HG02678 (cell line): Measurements from ENCODE around the gene ZMPSTE24.
A peak's percentile ranks its signal among the peaks of the same experiment; 100 is the strongest.
"Not testable (repeated sequence)": the region's sequence is repeated elsewhere in the genome, so short reads cannot be mapped to it uniquely, and the experiment has no call there.

ENCODE experiments used
- ATAC-seq: cut with Tn5 transposase; IDR thresholded peaks from one replicate; pipeline ENCODE4 v1.9.1; 2021; ENCODE audit warnings: mild to moderate bottlenecking, moderate library complexity; ENCODE audit not compliant: unreplicated experiment

ZMPSTE24 gene

DNA sequence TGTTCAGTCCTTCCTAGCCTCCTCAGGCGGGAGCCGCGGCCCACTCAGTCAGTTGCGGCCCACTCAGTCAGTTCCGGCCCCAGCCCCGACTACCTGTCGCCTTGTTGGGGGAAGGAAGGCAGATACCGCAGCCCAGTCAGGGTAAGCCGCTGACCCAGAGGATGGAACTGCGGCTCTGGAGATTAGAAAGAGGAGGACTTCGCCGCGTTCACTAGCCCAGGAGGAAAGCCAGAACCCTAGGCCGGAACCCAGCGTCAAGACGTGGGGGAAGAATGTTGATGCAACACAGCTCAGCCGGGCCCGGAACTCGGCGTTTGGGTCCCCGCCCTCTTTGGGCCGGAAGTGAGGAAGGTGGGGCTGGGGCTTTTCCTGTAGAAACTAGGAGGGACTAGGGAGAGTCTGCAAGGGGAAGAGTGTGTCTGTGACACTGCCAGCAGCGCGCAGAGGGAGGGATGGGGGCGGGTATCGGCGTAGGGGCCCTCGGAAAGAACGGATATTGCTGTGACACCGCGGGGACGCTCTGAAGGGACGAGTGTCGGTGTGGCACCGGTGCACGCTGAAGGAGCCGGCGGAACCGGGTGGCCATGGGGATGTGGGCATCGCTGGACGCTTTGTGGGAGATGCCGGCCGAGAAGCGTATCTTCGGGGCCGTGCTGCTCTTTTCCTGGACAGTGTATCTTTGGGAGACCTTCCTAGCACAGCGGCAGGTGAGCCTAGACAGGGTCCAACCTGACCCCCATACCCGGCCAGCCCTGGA, at the start of gene ZMPSTE24:
Gene ZMPSTE24 (plus strand): TSS at position 549 of the 757 bp plus-strand sequence. CDS start 36 bp downstream, at position 585.
- peak; percentile 92 for ATAC-seq

- no peak for ATAC-seq
These were observed 47.4 kb upstream of the ZMPSTE24 start for GRCh38 chr1:40210511-40211204.

- no peak for ATAC-seq
These were observed 39.7 kb upstream of the ZMPSTE24 start for GRCh38 chr1:40218333-40218732.

DNA sequence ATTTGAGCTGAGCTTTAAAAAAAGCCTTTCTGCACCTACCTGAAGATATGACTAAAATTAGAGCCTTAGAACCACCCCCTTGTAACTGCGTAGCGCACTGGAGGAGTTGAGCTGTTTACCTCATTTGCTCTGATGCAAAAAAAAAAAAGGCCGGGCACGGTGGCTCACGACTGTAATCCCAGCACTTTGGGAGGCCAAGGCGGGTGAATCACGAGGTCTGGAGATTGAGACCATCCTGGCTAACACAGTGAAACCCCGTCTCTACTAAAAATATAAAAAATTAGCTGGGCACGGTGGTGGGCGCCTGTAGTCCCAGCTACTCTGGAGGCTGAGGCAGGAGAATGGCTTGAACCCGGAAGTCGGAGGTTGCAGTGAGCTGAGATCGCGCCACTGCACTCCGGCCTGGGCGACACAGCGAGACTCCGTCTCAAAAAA, 36.5 kb upstream of the ZMPSTE24 start:
- ATAC-seq = not testable (repeated sequence)

DNA sequence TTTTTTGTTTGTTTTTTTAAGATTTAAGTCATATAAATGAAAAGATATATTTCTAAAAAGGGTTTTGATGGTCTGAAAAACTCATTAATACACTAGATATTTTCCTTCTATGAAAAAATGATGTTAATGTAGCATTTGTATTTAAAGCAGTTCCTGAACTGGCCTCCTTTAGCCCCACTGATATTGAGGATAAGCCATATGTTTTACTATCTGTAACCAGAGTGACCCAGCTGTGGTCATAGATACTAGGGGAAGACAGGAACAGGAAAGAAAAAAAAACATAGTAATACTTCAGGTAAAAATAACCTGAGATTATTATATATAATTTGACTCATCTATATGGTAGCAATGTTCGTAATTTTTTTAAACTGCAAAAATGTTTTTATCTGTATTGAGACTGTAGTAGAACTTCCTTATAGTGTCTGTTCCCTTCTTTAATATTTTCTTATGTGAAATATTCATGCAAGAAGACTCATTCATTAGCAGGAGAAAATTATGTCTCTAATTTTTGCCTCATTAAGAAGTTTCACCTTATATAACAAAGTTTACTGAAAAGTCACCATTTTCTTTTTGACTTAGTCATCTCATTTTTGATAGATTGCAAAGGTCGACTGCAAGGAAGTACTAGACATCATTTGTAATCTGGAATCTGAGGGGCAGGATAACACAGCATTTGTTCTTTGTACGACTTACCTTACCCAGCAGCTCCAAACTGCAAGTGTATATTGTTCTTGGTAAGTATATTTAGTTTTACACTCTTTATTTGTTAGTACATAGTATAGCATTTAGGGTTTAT, 35.9 kb upstream of the ZMPSTE24 start:
- ATAC-seq = no peak

- ATAC-seq = no peak
These were observed 34.0 kb upstream of the ZMPSTE24 start for GRCh38 chr1:40224040-40224439.

GRCh38 chr1:40226192-40226591, 31.8 kb upstream of the ZMPSTE24 start:
- no peak for ATAC-seq

DNA sequence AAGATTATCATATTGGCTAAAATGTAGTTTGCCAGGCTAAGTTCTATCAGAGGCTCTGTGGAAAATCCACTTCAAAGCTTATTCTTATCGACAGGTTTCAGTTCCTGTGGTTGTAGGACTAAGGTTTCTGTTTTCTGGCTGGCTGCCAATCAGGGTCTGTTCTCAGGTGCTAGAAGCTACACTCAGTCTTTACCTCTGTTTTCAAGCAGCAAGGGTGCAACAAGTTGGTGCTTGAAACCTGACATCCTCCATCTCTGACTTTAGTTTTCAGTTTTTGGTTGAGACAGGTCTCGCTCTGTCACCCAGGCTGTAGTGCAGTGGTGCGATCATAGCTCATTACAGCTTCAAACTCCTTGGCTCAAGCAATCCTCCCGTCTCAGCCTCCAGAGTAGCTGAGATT, 25.6 kb upstream of the ZMPSTE24 start:
- peak; percentile 79 for ATAC-seq

DNA sequence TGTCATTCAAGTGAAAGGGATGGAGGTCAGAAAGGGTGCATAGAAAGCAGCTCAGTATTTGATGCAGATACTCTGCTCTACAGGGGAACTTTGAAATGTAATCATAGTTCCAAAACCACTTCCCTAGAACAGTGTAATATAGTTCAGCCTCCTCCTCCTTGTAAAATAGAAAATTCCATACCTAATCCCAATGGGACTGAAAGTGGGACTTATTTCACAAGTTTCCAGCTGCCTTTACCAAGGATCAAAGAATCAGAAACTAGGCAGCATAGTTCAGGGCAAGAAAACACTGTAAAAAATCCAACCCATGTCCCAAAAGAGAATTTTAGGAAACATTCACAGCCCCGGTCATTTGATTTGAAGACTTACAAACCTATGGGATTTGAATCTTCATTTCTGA, 18.4 kb upstream of the ZMPSTE24 start:
- no peak for ATAC-seq

DNA sequence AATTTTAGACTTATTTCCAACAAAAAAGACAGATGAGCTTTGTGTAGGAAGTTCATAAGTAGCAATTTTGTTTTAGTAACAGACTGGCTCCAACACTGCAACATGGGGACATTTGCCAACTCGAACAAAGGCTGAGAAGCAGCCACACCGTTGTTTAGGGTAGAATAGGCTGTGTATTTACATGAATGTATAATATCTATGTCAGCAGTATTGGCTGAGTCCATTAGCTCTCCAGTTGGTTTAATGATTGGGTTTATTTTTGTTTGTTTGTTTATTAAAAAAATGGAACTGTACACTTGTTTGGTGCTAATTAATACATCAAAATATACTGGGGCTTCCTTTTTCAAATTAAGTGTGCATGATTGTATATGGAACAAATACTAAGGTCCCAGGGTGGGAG, 17.6 kb upstream of the ZMPSTE24 start:
- no peak for ATAC-seq

- ATAC-seq = peak; percentile 9
These were observed 16.7 kb upstream of the ZMPSTE24 start for GRCh38 chr1:40241362-40241761.

- ATAC-seq = no peak
These were observed 14.7 kb upstream of the ZMPSTE24 start for GRCh38 chr1:40243351-40243750.

DNA sequence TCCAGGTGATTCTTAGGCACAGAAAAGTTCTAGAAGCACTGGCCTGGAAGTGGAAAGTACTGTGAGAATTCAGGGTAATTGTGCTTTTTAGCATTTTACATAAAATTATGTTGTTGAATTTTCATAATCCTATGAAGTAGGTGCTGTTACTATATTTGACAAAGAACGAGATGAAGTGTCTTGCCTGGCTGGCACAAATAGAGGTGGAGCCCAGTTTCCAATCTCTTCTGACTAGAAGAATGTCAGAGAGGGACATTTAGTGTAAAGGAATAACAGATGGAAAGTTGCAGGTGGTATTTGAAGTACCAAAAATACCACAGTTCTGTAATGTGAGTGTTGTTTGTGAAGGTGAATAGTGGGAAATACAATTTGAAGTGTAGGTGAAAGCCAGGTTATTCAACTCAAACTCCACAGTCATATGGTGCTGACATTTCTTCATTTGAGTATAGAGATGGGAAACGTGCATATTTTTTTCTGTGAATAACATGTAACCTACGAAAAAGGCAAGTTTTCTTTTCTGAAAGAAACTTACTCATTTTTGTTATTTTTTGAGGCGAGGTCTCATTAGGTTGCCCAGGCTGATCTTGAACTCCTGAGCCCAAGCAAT, 13.8 kb upstream of the ZMPSTE24 start:
- no peak for ATAC-seq

DNA sequence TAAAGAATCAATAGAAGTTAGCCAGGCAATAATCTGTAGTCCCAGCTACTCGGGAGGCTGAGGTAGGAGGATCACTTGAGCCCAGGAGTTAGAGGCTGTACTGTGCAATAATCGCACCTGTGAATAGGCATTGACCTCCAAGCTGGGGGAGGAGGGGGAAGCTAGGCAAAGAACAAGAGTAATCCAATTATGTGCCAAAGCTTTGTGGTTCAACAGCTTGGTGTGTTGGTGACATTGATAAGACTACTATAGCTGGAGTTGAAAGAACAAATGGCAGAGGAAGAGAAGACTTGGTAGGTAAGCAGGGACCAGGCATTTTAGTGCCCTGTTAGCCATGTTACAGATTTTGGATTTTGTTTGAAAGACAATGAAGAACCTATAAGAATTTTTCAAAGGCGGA, 12.3 kb upstream of the ZMPSTE24 start:
- no peak for ATAC-seq

GRCh38 chr1:40247655-40248054, 10.4 kb upstream of the ZMPSTE24 start, which contains the start of gene TMCO2:
Gene TMCO2, plus strand, starts transcription at chr1:40247937. Its CDS starts 57 bp downstream, at chr1:40247994.
- no peak for ATAC-seq

GRCh38 chr1:40248412-40248811, 9.6 kb upstream of the ZMPSTE24 start:
- ATAC-seq = no peak

GRCh38 chr1:40251456-40251855, 6.6 kb upstream of the ZMPSTE24 start:
- ATAC-seq = no peak

DNA sequence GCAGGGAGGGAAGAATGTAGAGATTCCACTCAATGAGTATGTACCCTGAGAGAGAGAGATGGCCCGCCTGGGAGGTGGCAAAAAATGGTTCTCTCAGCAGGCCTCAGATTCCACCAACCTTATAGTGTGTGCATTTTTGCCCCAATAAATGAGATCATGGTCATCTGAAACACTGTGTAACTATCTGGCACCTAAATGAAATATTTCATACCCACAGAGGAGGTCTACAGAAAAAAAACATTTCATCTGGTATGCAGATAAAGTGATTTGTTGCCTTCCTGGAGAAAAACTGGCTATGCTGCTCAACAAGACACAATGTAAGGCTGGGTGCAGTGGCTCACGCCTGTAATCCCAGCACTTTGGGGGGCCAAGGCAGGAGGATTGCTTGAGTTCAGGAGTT, 5.4 kb upstream of the ZMPSTE24 start:
- ATAC-seq = no peak

- ATAC-seq = no peak
These were observed 2.8 kb upstream of the ZMPSTE24 start for GRCh38 chr1:40255231-40255630.

GRCh38 chr1:40256401-40257084, 1.5 kb upstream of the ZMPSTE24 start:
- ATAC-seq = no peak
